NT2/D1 (cell line): Measurements from ENCODE around the gene TLCD1.
"Not testable (repeated sequence)": the region's sequence is repeated elsewhere in the genome, so short reads cannot be mapped to it uniquely, and the experiment has no call there.

Experiments
- DNase-seq: peaks from one replicate; pipeline ENCODE4 v3.0.0-alpha.2; 2011; ENCODE audit warnings: low read depth, low spot score
- H3K27me3 ChIP-seq: 2 replicates; pipeline ENCODE4 v1.6.0; 2011; ENCODE audit warnings: mild to moderate bottlenecking; ENCODE audit not compliant: insufficient read length, insufficient read depth
- H3K36me3 ChIP-seq: 2 replicates; pipeline ENCODE4 v1.6.1; 2011; ENCODE audit warnings: mild to moderate bottlenecking, low read length, mixed read lengths; ENCODE audit not compliant: insufficient read depth, insufficient read length
- H3K4me1 ChIP-seq: 2 replicates; pipeline ENCODE4 v1.5.1; 2011; ENCODE audit not compliant: insufficient read depth, insufficient read length
- H3K4me3 ChIP-seq: 2 replicates; pipeline ENCODE4 v1.5.1; 2011; ENCODE audit warnings: low read depth; ENCODE audit not compliant: insufficient read length
- H3K9ac ChIP-seq: 2 replicates; pipeline ENCODE4 v1.6.0; 2011; ENCODE audit warnings: low read depth; ENCODE audit not compliant: insufficient read length
- H3K9me3 ChIP-seq: 2 replicates; pipeline ENCODE4 v1.5.1; 2011; ENCODE audit warnings: mild to moderate bottlenecking, low read length; ENCODE audit not compliant: insufficient read depth
- SUZ12 ChIP-seq: IDR thresholded peaks from 2 replicates; pipeline ENCODE4 v1.6.1; 2011; ENCODE audit not compliant: insufficient read length, insufficient read depth; ENCODE audit errors: extremely low read depth
- YY1 ChIP-seq: IDR thresholded peaks from 2 replicates; pipeline ENCODE4 v1.6.1; 2011; ENCODE audit not compliant: insufficient read length, insufficient read depth
- ZNF274 ChIP-seq: IDR thresholded peaks from 2 replicates; pipeline ENCODE4 v1.6.1; 2011; ENCODE audit warnings: mild to moderate bottlenecking, low read depth, low read length

The TLCD1 gene

GRCh38 chr17:28729950-28730330, 3.9 kb upstream of the TLCD1 start:
- H3K9me3 ChIP-seq, result no peaks in the 10 kb centered on the region
- no peak for TF ChIP-seq ZNF274
- no peak for TF ChIP-seq SUZ12
- no peak for TF ChIP-seq YY1
- peaks cover 10% of the 10 kb centered on the region for H3K36me3 ChIP-seq
- DNase-seq, result no peak
- H3K4me1 ChIP-seq, result no peaks in the 10 kb centered on the region
- no peak overlapping the region for H3K4me3 ChIP-seq
- H3K9ac ChIP-seq, result no peak overlapping the region
- no peaks in the 10 kb centered on the region for H3K27me3 ChIP-seq

GRCh38 chr17:28728364-28729200, 2.5 kb upstream of the TLCD1 start, which contains the start of gene NEK8:
NEK8 (plus strand) TSS chr17:28728788; CDS start chr17:28728814, 26 bp downstream.
- peaks cover 12% of the 10 kb centered on the region for H3K36me3 ChIP-seq
- no peaks in the 10 kb centered on the region for H3K27me3 ChIP-seq
- H3K4me3 ChIP-seq, result peak within 1 kb of the TSS; percentile 85
- DNase-seq, result no peak
- H3K9me3 ChIP-seq, result no peaks in the 10 kb centered on the region
- H3K4me1 ChIP-seq, result no peaks in the 10 kb centered on the region
- TF ChIP-seq ZNF274 (no peak), SUZ12 (no peak), YY1 (no peak)
- peak within 1 kb of the TSS; percentile 96 for H3K9ac ChIP-seq

- peak overlapping the region; percentile 49 for H3K4me3 ChIP-seq
- peaks cover 27% of the 10 kb centered on the region for H3K36me3 ChIP-seq
- no peaks in the 10 kb centered on the region for H3K27me3 ChIP-seq
- DNase-seq, result peak; percentile 92
- no peak for TF ChIP-seq SUZ12
- TF ChIP-seq YY1, result no peak
- TF ChIP-seq ZNF274, result no peak
- H3K9me3 ChIP-seq, result no peaks in the 10 kb centered on the region
- peaks cover 5% of the 10 kb centered on the region for H3K4me1 ChIP-seq
- peak overlapping the region; percentile 96 for H3K9ac ChIP-seq
Measured at GRCh38 chr17:28726627-28727491, 826 bp upstream of the TLCD1 start.

- peaks cover 5% of the 10 kb centered on the region for H3K4me1 ChIP-seq
- no peak for DNase-seq
- no peaks in the 10 kb centered on the region for H3K27me3 ChIP-seq
- TF ChIP-seq SUZ12, result no peak
- TF ChIP-seq YY1, result no peak
- TF ChIP-seq ZNF274, result no peak
- peak overlapping the region; percentile 95 for H3K9ac ChIP-seq
- H3K9me3 ChIP-seq, result no peaks in the 10 kb centered on the region
- H3K4me3 ChIP-seq, result peak overlapping the region; percentile 85
- H3K36me3 ChIP-seq, result peaks cover 38% of the 10 kb centered on the region
Measured at GRCh38 chr17:28725660-28726225, 290 bp downstream of the TLCD1 start.

- TF ChIP-seq YY1 (no peak), ZNF274 (no peak), SUZ12 (no peak)
- peaks cover 5% of the 10 kb centered on the region for H3K4me1 ChIP-seq
- no peaks in the 10 kb centered on the region for H3K9me3 ChIP-seq
- DNase-seq, result no peak
- peak overlapping the region; percentile 85 for H3K4me3 ChIP-seq
- H3K9ac ChIP-seq, result peak overlapping the region; percentile 95
- no peaks in the 10 kb centered on the region for H3K27me3 ChIP-seq
- H3K36me3 ChIP-seq, result peaks cover 43% of the 10 kb centered on the region
Measured at GRCh38 chr17:28725166-28725659, 820 bp downstream of the TLCD1 start.

- Histone ChIP-seq H3K27me3 (no peaks in the 10 kb centered on the region), H3K36me3 (peaks cover 47% of the 10 kb centered on the region), H3K4me3 (peak overlapping the region; percentile 85), H3K9me3 (no peaks in the 10 kb centered on the region), H3K9ac (peak overlapping the region; percentile 95), H3K4me1 (peaks cover 5% of the 10 kb centered on the region)
- DNase-seq, result no peak
- TF ChIP-seq SUZ12 (no peak), YY1 (no peak), ZNF274 (no peak)
Measured at GRCh38 chr17:28724500-28725165, 1.4 kb downstream of the TLCD1 start.

GRCh38 chr17:28723836-28724499, 2.1 kb downstream of the TLCD1 start:
- Histone ChIP-seq H3K9ac (peak overlapping the region; percentile 57), H3K36me3 (peaks cover 47% of the 10 kb centered on the region), H3K4me3 (peak overlapping the region; percentile 24)
- H3K9me3 ChIP-seq, H3K4me1 ChIP-seq, DNase-seq, H3K27me3 ChIP-seq: not testable (repeated sequence)
